Mesenchymal stem cell (in vitro differentiated cells and primary cell): ENCODE results near the gene EPB41L2.

Source experiments
- DNase-seq: peaks from one replicate; pipeline ENCODE4 v3.0.0-alpha.2; 2013
- H2AFZ ChIP-seq: one replicate; pipeline ENCODE4 v1.6.1; 2013; ENCODE audit warnings: low read depth, mild to moderate bottlenecking, control low read depth, inconsistent platforms, low read length, moderate library complexity
- H2AK5ac ChIP-seq: 2 replicates; pipeline ENCODE4 v1.6.1; 2013; ENCODE audit warnings: low read length, moderate library complexity, mild to moderate bottlenecking, inconsistent platforms; ENCODE audit not compliant: severe bottlenecking
- H2BK120ac ChIP-seq: one replicate; pipeline ENCODE4 v1.6.1; 2013; ENCODE audit warnings: low read depth, mild to moderate bottlenecking, inconsistent platforms, low read length, moderate library complexity
- H2BK12ac ChIP-seq, 2 experiments: one replicate each; pipeline ENCODE4 v1.6.1; 2013; ENCODE audit warnings: inconsistent platforms in 2 of 2, low read length in 2 of 2, mild to moderate bottlenecking in 2 of 2, moderate library complexity in 2 of 2, control low read depth in 1 of 2
- H2BK15ac ChIP-seq: one replicate; pipeline ENCODE4 v1.6.1; 2013; ENCODE audit warnings: mild to moderate bottlenecking, low read depth, inconsistent platforms; ENCODE audit not compliant: poor library complexity, severe bottlenecking
- H2BK5ac ChIP-seq: 2 replicates; pipeline ENCODE4 v1.6.1; 2013; ENCODE audit warnings: low read depth, mild to moderate bottlenecking, low read length, control low read depth, inconsistent platforms; ENCODE audit not compliant: poor library complexity, severe bottlenecking
- H3K14ac ChIP-seq, 2 experiments: one replicate each; pipeline ENCODE4 v1.6.1; 2013; ENCODE audit warnings: inconsistent platforms in 2 of 2, low read length in 2 of 2, control low read depth in 1 of 2, mild to moderate bottlenecking in 1 of 2, moderate library complexity in 1 of 2
- H3K18ac ChIP-seq, 2 experiments: one replicate each; pipeline ENCODE4 v1.6.1; 2013; ENCODE audit warnings: inconsistent platforms in 2 of 2, low read length in 2 of 2, control low read depth in 1 of 2, low read depth in 1 of 2, mild to moderate bottlenecking in 1 of 2
- H3K23ac ChIP-seq, 2 experiments: one replicate each; pipeline ENCODE4 v1.6.1; 2013; ENCODE audit warnings: inconsistent platforms in 2 of 2, low read length in 2 of 2, mild to moderate bottlenecking in 2 of 2, moderate library complexity in 2 of 2, control low read depth in 1 of 2
- H3K27ac ChIP-seq: 2 replicates; pipeline ENCODE4 v1.5.1; 2013; ENCODE audit warnings: mild to moderate bottlenecking, moderate library complexity, low read length, control low read depth, inconsistent platforms; ENCODE audit not compliant: poor library complexity, severe bottlenecking
- H3K27me3 ChIP-seq, 2 experiments: 2 replicates each; pipeline versions ENCODE4 v1.6.1 to v1.7.0; 2013; ENCODE audit warnings: low read length in 2 of 2, mild to moderate bottlenecking in 2 of 2, moderate library complexity in 2 of 2, control low read depth in 1 of 2, inconsistent platforms in 1 of 2; ENCODE audit not compliant: control insufficient read depth in 1 of 2, insufficient read depth in 1 of 2
- H3K36me3 ChIP-seq, 2 experiments: 2 replicates each; pipeline versions ENCODE4 v1.6.1 to v1.7.0; 2013; ENCODE audit warnings: low read length in 2 of 2, control low read depth in 1 of 2, inconsistent platforms in 1 of 2, low read depth in 1 of 2, mild to moderate bottlenecking in 1 of 2; ENCODE audit not compliant: insufficient read depth in 2 of 2, control insufficient read depth in 1 of 2
- H3K4ac ChIP-seq, 2 experiments: one replicate each; pipeline ENCODE4 v1.6.1; 2013; ENCODE audit warnings: inconsistent platforms in 2 of 2, low read length in 2 of 2, mild to moderate bottlenecking in 2 of 2, moderate library complexity in 2 of 2, control low read depth in 1 of 2, low read depth in 1 of 2
- H3K4me1 ChIP-seq: 2 replicates; pipeline ENCODE4 v1.6.1; 2013; ENCODE audit warnings: low read depth, low read length, control low read depth; ENCODE audit not compliant: control insufficient read depth, insufficient read depth
- H3K4me2 ChIP-seq: 2 replicates; pipeline ENCODE4 v1.6.1; 2013; ENCODE audit warnings: low read length, mild to moderate bottlenecking, inconsistent platforms; ENCODE audit not compliant: poor library complexity, severe bottlenecking
- H3K4me3 ChIP-seq, 2 experiments: 2 replicates each; pipeline versions ENCODE4 v1.5.1 to v1.7.0; 2013; ENCODE audit warnings: low read length in 2 of 2, mild to moderate bottlenecking in 2 of 2, control low read depth in 1 of 2, low read depth in 1 of 2; ENCODE audit not compliant: insufficient read depth in 1 of 2
- H3K79me1 ChIP-seq: replicated peaks from 2 replicates; pipeline ENCODE4 v1.6.1; 2013; ENCODE audit warnings: mild to moderate bottlenecking, control low read depth, low read length, inconsistent platforms; ENCODE audit not compliant: poor library complexity, severe bottlenecking
- H3K9ac ChIP-seq: 2 replicates; pipeline ENCODE4 v1.7.0; 2013; ENCODE audit warnings: mild to moderate bottlenecking, low read length, moderate library complexity
- H3K9me3 ChIP-seq: 2 replicates; pipeline ENCODE4 v1.7.0; 2013; ENCODE audit warnings: mild to moderate bottlenecking, low read length; ENCODE audit not compliant: control insufficient read depth
- H4K8ac ChIP-seq: one replicate; pipeline ENCODE4 v1.6.1; 2013; ENCODE audit warnings: inconsistent platforms, mild to moderate bottlenecking, low read length, moderate library complexity
- H4K91ac ChIP-seq: one replicate; pipeline ENCODE4 v1.6.1; 2013; ENCODE audit warnings: mild to moderate bottlenecking, low read length, inconsistent platforms
- WGBS: methylation state at CpG from one replicate; pipeline ENCODE4 v1.1.7; 2013; ENCODE audit warnings: mixed read lengths; 5-methylcytosine and 5-hydroxymethylcytosine counted together

Gene EPB41L2

DNA sequence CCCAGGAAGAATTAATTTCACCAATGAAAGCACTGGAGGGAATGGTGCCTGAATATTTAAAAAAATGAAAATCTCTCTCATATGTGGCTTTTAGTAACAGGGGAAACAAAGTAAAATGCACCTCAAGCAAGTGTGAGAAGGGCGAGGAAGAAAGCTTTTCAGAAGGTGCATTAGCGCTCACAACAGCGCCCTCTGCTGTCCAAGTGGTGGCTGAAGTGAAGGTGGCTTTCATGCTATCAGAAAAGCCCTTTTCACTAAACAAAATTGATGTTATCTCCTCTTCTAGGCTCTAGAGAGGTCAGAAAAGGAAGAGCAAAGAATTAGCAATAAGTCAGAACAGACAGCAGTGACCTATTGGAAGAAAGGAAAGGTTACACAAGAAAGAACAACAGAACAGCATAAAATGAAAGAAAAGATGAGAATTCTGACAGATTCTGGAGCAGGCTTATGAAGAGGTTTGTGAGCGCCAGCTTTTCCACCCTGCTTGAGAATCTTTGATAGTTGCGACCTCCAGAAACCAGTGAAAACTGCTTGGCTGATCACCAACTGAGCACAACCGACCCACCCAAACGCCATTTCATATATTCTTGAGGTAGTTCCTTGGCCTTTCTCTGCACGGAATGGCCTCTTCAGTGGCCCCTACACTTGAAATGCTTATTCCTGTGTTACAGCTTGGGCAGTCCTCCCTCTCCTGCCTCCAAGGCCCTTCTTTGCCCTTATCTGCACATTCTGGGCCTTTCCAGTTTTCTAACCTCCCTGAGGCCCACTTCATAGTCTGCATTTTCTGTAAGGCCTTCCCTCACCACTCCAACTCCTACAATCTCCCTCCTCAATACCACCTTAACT is 190.6 kb downstream of the EPB41L2 start:
- no peaks in the 10 kb centered on the region for H3K9me3 ChIP-seq

DNA sequence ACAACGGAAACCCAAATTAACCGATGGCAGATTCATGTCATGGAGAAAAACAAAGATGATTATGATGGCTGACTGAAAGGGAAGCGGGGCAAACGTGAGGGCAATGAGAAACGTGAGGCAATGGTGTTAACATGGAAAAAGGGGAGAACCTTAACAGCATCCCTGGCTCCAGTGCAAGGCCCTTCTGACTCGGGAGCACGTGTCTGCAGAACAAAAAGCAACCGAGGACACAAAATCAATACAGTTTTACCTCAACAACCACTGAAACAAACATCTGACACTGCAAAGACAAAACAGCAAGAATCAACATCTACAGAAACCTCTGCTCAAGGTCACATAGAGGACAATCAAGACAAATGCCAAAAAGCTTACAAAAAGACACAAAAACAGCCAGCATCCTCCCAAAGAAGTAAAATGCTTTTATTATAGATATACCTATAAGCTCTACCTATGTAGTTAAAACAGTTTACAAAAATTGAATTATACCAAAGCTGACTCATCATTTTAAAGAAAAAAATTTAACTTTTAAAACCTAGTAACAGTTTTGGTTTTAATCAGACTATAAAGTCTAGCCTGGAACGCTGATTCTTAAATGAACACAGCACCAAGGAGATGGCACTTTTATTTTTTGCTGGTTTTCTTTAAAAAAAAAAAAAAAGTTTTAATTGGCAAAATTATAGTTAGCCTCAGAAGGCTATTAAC is 192.7 kb downstream of the EPB41L2 start:
- H3K27ac ChIP-seq: no peak overlapping the region
- no peak overlapping the region for H3K4ac ChIP-seq
- no peak overlapping the region for H3K9ac ChIP-seq
- no peak overlapping the region for H4K91ac ChIP-seq
- peaks cover 7% of the 10 kb centered on the region for H3K79me1 ChIP-seq
- H3K4me1 ChIP-seq: no peaks in the 10 kb centered on the region
- peaks cover 7 to 22% of the 10 kb centered on the region in 2 experiments for H3K36me3 ChIP-seq
- no peak overlapping the region for H2AFZ ChIP-seq
- no peak overlapping the region for H3K18ac ChIP-seq
- H4K8ac ChIP-seq: no peak overlapping the region
- H2BK15ac ChIP-seq: no peak overlapping the region
- DNase-seq: no peak
- H2AK5ac ChIP-seq: no peak overlapping the region
- no peak overlapping the region for H3K4me3 ChIP-seq
- no peaks in the 10 kb centered on the region for H3K27me3 ChIP-seq
- no peak overlapping the region for H2BK5ac ChIP-seq
- H3K9me3 ChIP-seq: no peaks in the 10 kb centered on the region
- WGBS: 92% methylated on average over 9 of the region's 9 CpGs
- no peak overlapping the region for H3K23ac ChIP-seq
- no peak overlapping the region for H2BK120ac ChIP-seq
- no peak overlapping the region for H3K14ac ChIP-seq
- H2BK12ac ChIP-seq: no peak overlapping the region
- no peak overlapping the region for H3K4me2 ChIP-seq

More for the DNA sequence above, 190.6 kb downstream of the EPB41L2 start:
- peak; percentile 61 for DNase-seq
- Histone ChIP-seq H3K79me1 (peaks cover 7% of the 10 kb centered on the region), H3K14ac (no peak overlapping the region), H3K36me3 (peaks cover 7 to 8% of the 10 kb centered on the region in 2 experiments), H2BK15ac (no peak overlapping the region), H3K4ac (no peak overlapping the region), H2BK5ac (no peak overlapping the region), H3K9ac (no peak overlapping the region), H2BK120ac (no peak overlapping the region), H3K23ac (no peak overlapping the region), H4K91ac (no peak overlapping the region), H2BK12ac (no peak overlapping the region), H3K18ac (no peak overlapping the region), H2AK5ac (peak overlapping the region; percentile 35), H4K8ac (peak overlapping the region; percentile 63), H3K27ac (no peak overlapping the region), H3K4me1 (no peaks in the 10 kb centered on the region), H3K4me3 (no peak overlapping the region), H3K27me3 (no peaks in the 10 kb centered on the region), H2AFZ (no peak overlapping the region), H3K4me2 (no peak overlapping the region)
- 70% methylated on average over 7 of the region's 8 CpGs for WGBS

DNA sequence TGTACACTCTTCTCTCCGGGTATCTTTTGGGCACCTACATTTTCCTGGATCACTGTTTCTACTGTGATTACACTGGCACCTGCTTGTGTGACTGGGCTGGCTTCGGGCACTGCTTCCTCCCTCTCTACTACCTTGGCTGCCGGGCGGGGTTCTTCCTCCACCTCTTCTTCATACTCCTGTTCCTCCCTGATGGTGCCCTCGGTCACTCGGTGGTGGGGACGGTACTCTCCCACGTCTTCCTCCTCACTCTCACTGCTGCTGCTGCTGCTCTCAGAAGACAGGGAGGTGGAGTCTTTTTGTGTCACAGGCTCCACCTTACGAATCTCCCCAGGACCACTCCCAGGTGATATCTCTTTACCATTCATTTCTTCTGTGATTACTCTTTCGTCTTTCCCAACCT is 193.4 kb downstream of the EPB41L2 start:
- H3K4me2 ChIP-seq: no peak overlapping the region
- no peak overlapping the region for H2BK15ac ChIP-seq

DNA sequence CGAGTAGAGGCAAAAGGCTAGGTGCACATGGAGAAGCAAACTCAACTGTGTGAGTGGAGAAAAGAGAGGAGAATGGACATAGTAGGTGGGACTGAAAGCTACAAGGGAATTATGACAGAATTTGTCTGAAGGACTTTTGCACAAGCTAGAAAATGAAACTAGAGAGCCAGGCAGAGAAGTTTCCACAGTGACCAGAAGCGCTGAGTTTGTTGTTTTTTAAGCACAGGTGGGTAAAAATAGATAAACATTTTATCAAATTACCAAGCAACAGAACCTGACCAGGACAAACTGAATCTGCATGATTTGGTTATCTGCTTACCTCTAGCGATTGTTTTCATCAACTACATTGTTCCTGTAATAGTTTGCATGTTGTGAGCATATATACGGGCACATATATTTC is 197.3 kb downstream of the EPB41L2 start:
- Histone ChIP-seq H2AFZ (no peak overlapping the region), H3K4ac (no peak overlapping the region), H3K27ac (no peak overlapping the region), H3K18ac (no peak overlapping the region), H3K36me3 (peaks cover 7 to 29% of the 10 kb centered on the region in 2 experiments), H2BK120ac (no peak overlapping the region), H3K14ac (no peak overlapping the region), H3K4me1 (no peaks in the 10 kb centered on the region), H3K4me2 (no peak overlapping the region), H3K79me1 (peaks cover 4% of the 10 kb centered on the region), H2BK15ac (no peak overlapping the region), H3K9me3 (no peaks in the 10 kb centered on the region), H3K4me3 (no peak overlapping the region), H3K9ac (no peak overlapping the region), H2BK12ac (no peak overlapping the region), H2AK5ac (no peak overlapping the region), H3K23ac (no peak overlapping the region), H4K91ac (no peak overlapping the region), H3K27me3 (no peaks in the 10 kb centered on the region), H2BK5ac (no peak overlapping the region), H4K8ac (no peak overlapping the region)
- DNase-seq: no peak
- 100% methylated on average over 1 of the region's 4 CpGs for WGBS

More for the DNA sequence above, 193.4 kb downstream of the EPB41L2 start:
- H4K8ac ChIP-seq: no peak overlapping the region
- no peak overlapping the region for H3K4ac ChIP-seq
- no peak overlapping the region for H2BK12ac ChIP-seq
- no peaks in the 10 kb centered on the region for H3K4me1 ChIP-seq
- no peak overlapping the region for H3K18ac ChIP-seq
- no peak overlapping the region for H3K9ac ChIP-seq
- no peak overlapping the region for H3K27ac ChIP-seq
- H3K9me3 ChIP-seq: no peaks in the 10 kb centered on the region
- H3K79me1 ChIP-seq: peaks cover 7% of the 10 kb centered on the region
- WGBS: 98% methylated on average over 9 of the region's 10 CpGs
- H2BK5ac ChIP-seq: no peak overlapping the region
- H3K27me3 ChIP-seq: no peaks in the 10 kb centered on the region
- peaks cover 7 to 24% of the 10 kb centered on the region in 2 experiments for H3K36me3 ChIP-seq
- no peak overlapping the region for H2BK120ac ChIP-seq
- no peak overlapping the region for H2AK5ac ChIP-seq
- H4K91ac ChIP-seq: no peak overlapping the region
- no peak overlapping the region for H3K14ac ChIP-seq
- no peak overlapping the region for H3K4me3 ChIP-seq
- no peak overlapping the region for H3K23ac ChIP-seq
- no peak for DNase-seq
- H2AFZ ChIP-seq: no peak overlapping the region
